Stimulated activated CD8-positive, alpha-beta memory T cell treated with anti-CD3 and anti-CD28 coated beads, Interleukin-7, amount 100 ng/mL, for 4 hours (primary cell): ENCODE data around the gene FAXDC2.
"Not testable (repeated sequence)": the region's sequence is repeated elsewhere in the genome, so short reads cannot be mapped to it uniquely, and the experiment has no call there.

ENCODE experiments used
- DNase-seq, 2 donors: peaks; one replicate each; pipeline ENCODE4 v3.0.0-alpha.2; 2020; ENCODE audit warnings: low read depth in 2 of 2

Gene FAXDC2

GRCh38 chr5:154861946-154862345 lies 11.5 kb upstream of the FAXDC2 start:
- DNase-seq = no peak

GRCh38 chr5:154860765-154861164 lies 10.4 kb upstream of the FAXDC2 start:
- no peak for DNase-seq

- DNase-seq = no peak
Measured at GRCh38 chr5:154860123-154860522, 9.7 kb upstream of the FAXDC2 start.

GRCh38 chr5:154858972-154859871 lies 8.8 kb upstream of the FAXDC2 start:
- no peak for DNase-seq

GRCh38 chr5:154858297-154858971 lies 8.0 kb upstream of the FAXDC2 start, which contains the start of gene CNOT8:
TSS of gene CNOT8 (plus strand) at chr5:154858627. CDS start at chr5:154863279, 4,652 bp downstream.
- DNase-seq = peak; percentile 95 to 97

- DNase-seq = peak; percentile 80
Measured at GRCh38 chr5:154857530-154858296, 7.3 kb upstream of the FAXDC2 start.

- DNase-seq = no peak
Measured at GRCh38 chr5:154851351-154851750, 948 bp upstream of the FAXDC2 start.

- DNase-seq = no peak
Measured at GRCh38 chr5:154849791-154850201, 607 bp downstream of the FAXDC2 start.

GRCh38 chr5:154849264-154849785 lies 1.1 kb downstream of the FAXDC2 start:
- no peak for DNase-seq

GRCh38 chr5:154844809-154845208 lies 5.6 kb downstream of the FAXDC2 start:
- DNase-seq = no peak

- DNase-seq = no peak
Measured at GRCh38 chr5:154842689-154843530, 7.5 kb downstream of the FAXDC2 start.

GRCh38 chr5:154841273-154841661 lies 9.1 kb downstream of the FAXDC2 start:
- no peak for DNase-seq

- no peak for DNase-seq
Measured at GRCh38 chr5:154840435-154841272, 9.7 kb downstream of the FAXDC2 start.

- no peak for DNase-seq
Measured at GRCh38 chr5:154837009-154837901, 13.1 kb downstream of the FAXDC2 start.

- DNase-seq = no peak
Measured at GRCh38 chr5:154836225-154836624, 14.2 kb downstream of the FAXDC2 start.

GRCh38 chr5:154835701-154836052 lies 14.7 kb downstream of the FAXDC2 start:
- not testable (repeated sequence) for DNase-seq

- DNase-seq = no peak
Measured at GRCh38 chr5:154834053-154834452, 16.4 kb downstream of the FAXDC2 start.

GRCh38 chr5:154832804-154833203 lies 17.6 kb downstream of the FAXDC2 start:
- not testable (repeated sequence) for DNase-seq

- DNase-seq = no peak
Measured at GRCh38 chr5:154831451-154831850, 19.0 kb downstream of the FAXDC2 start.
